HepG2 (cell line): ENCODE measurements around the gene TPST2. TPM values are rescaled to one million over a fixed set of nuclear protein-coding genes. Genes with fewer than 3 reads are reported as not detected.
A peak's percentile ranks its signal among the peaks of the same experiment; 100 is the strongest.

Experiments used
- ATAC-seq: fragments of 200-7000 bp; cut with Tn5 transposase; 3 replicates; pipeline ENCODE4 v1.9.1; 2020; ENCODE audit warnings: mild to moderate bottlenecking, moderate library complexity
- BruUV-seq: library from RNA; stranded (reverse); fragments of 400-500 nt; replicated peaks from 2 replicates; lab custom pipeline; 2021; lab: Mats Ljungman, UMichigan
- CTCF ChIA-PET: fragments of 300-600 bp; formaldehyde crosslinking; extraction: SDS; loops from one replicate; lab custom pipeline; 2021; ENCODE audit warnings: low total read pairs, inconsistent platforms, low intra/inter-chr PET ratio; lab: Yijun Ruan, JAX
- POLR2A ChIA-PET: fragments of 350-600 bp; sonication (Branson Sonifier 250); formaldehyde crosslinking; loops from one replicate; lab custom pipeline; 2020; ENCODE audit warnings: antibody characterized with exemption, inconsistent platforms; lab: Yijun Ruan, JAX
- DNase-seq: peaks from one replicate; pipeline ENCODE4 v3.0.0-alpha.2; 2015; ENCODE audit warnings: low spot score
- FAIRE-seq: peaks from 3 replicates; lab custom pipeline; 2011; peaks lifted over from hg19 to GRCh38; lab: Jason Lieb, UNC
- H2AFZ ChIP-seq: one replicate; pipeline ENCODE4 v1.6.1; 2011; ENCODE audit warnings: low read length, inconsistent platforms
- H3K27ac ChIP-seq: fragments of 300-600 bp; 3 replicates; pipeline ENCODE4 v1.8.0; 2011; ENCODE audit warnings: mixed run types, mild to moderate bottlenecking, mixed read lengths, low read length, inconsistent platforms; ENCODE audit not compliant: insufficient read depth; ENCODE audit errors: extremely low read length
- H3K27me3 ChIP-seq, 2 experiments: fragments of 200-600 bp in 1 of 2; 2 replicates in 1 of 2; 3 replicates in 1 of 2; pipeline versions ENCODE4 v1.6.0 to v1.8.0; 2011; ENCODE audit warnings: low read length in 2 of 2, mild to moderate bottlenecking in 2 of 2, moderate library complexity in 2 of 2, inconsistent platforms in 1 of 2; ENCODE audit not compliant: insufficient read depth in 2 of 2, control insufficient read depth in 1 of 2
- H3K36me3 ChIP-seq, 2 experiments: fragments of 200-600 bp in 1 of 2; replicated peaks in 1 of 2; 2 replicates in 1 of 2; 3 replicates in 1 of 2; pipeline versions ENCODE4 v1.5.1 to v1.8.0; 2011; ENCODE audit warnings: low read length in 2 of 2, inconsistent platforms in 1 of 2; ENCODE audit not compliant: insufficient read depth in 2 of 2, control insufficient read depth in 1 of 2
- H3K4me1 ChIP-seq: 2 replicates; pipeline ENCODE4 v1.5.1; 2012; ENCODE audit warnings: low read length, inconsistent platforms; ENCODE audit not compliant: insufficient read depth
- H3K4me2 ChIP-seq: 2 replicates; pipeline ENCODE4 v1.6.0; 2011; ENCODE audit warnings: low read depth, low read length, inconsistent platforms
- H3K4me3 ChIP-seq, 3 experiments: fragments of 200-600 bp in 1 of 3; sonication (generic), shearing (Covaris generic) in 1 of 3; replicated peaks in 1 of 3; 2 replicates each; pipeline ENCODE4 v1.5.1; 2011 to 2016; ENCODE audit warnings: low read length in 3 of 3, inconsistent platforms in 2 of 3, low read depth in 2 of 3, mild to moderate bottlenecking in 2 of 3, control low read depth in 1 of 3, mixed read lengths in 1 of 3; ENCODE audit not compliant: insufficient read depth in 1 of 3
- H3K79me2 ChIP-seq: one replicate; pipeline ENCODE4 v1.6.1; 2011; ENCODE audit warnings: low read length, inconsistent platforms; ENCODE audit not compliant: insufficient read depth
- H3K9ac ChIP-seq: 2 replicates; pipeline ENCODE4 v1.6.0; 2011; ENCODE audit warnings: mild to moderate bottlenecking, low read depth, low read length, inconsistent platforms; ENCODE audit not compliant: insufficient read depth
- H3K9me3 ChIP-seq: 2 replicates; pipeline ENCODE4 v1.5.1; 2012; ENCODE audit warnings: mild to moderate bottlenecking, low read length
- H4K20me1 ChIP-seq: 2 replicates; pipeline ENCODE4 v1.6.0; 2011; ENCODE audit warnings: inconsistent platforms, mild to moderate bottlenecking, low read length, moderate library complexity; ENCODE audit not compliant: insufficient read depth
- AKNA ChIP-seq: sonication (generic); formaldehyde crosslinking; IDR thresholded peaks from 2 replicates; pipeline ENCODE4 v1.4.0; 2020; ENCODE audit warnings: missing genetic modification reagents, borderline replicate concordance
- POLR2A ChIP-seq, 2 experiments: IDR thresholded peaks; 2 replicates each; pipeline ENCODE4 v1.6.1; 2011; ENCODE audit warnings: low read depth in 2 of 2, low read length in 2 of 2, mild to moderate bottlenecking in 1 of 2, moderate library complexity in 1 of 2; ENCODE audit not compliant: insufficient read depth in 1 of 2
- RBM22 ChIP-seq: fragments of 200-400 bp; formaldehyde crosslinking; optimal IDR thresholded peaks from 2 replicates; pipeline ENCODE3; 2017; ENCODE audit warnings: mild to moderate bottlenecking, low read length, moderate library complexity
- ZNF547 ChIP-seq: sonication (generic); formaldehyde crosslinking; IDR thresholded peaks from 2 replicates; pipeline ENCODE4 v1.5.1; 2020; ENCODE audit warnings: mild to moderate bottlenecking, missing genetic modification reagents
- ZNF629 ChIP-seq: sonication (generic); formaldehyde crosslinking; conservative IDR thresholded peaks from 2 replicates; pipeline ENCODE4 v1.5.0; 2020; ENCODE audit warnings: missing genetic modification reagents
- WGBS: methylation state at CpG from one replicate; pipeline ENCODE4 v1.1.6; 2017; ENCODE audit warnings: low lambda C conversion rate; 5-methylcytosine and 5-hydroxymethylcytosine counted together
- in situ Hi-C: cut with HindIII; loops from 2 replicates; pipeline ENCODE4 v1.10.0; 2017; ENCODE audit warnings: low pct_unique_long_range_greater_than_20kb; ENCODE audit not compliant: extremely low pct_ligation_motif_present
- intact Hi-C: fragments of 100-400 bp; cut with micrococcal nuclease; formaldehyde crosslinking; loops from one replicate; pipeline ENCODE4 v1.10.0; 2022; ENCODE audit not compliant: unreplicated experiment
- polyA plus RNA-seq, 8 experiments: library from polyadenylated mRNA; depleted of rRNA in 3 of 8; stranded (reverse) in 7 of 8; unstranded in 1 of 8; fragments of >200 nt; fragmentation: Illumina TruSeq in 4 of 8; extraction: Trizol in 4 of 8; gene quantifications; 2 replicates each; pipeline versions ENCODE4 v1.2.1 to v1.2.3, GENCODE V29; 2011 to 2016; ENCODE audit warnings: low read depth in 4 of 8, missing spikeins in 1 of 8, mixed read lengths in 1 of 8; ENCODE audit not compliant: insufficient read depth in 1 of 8
- total RNA-seq, 5 experiments: library from RNA; depleted of rRNA; stranded (reverse); fragments of >200 nt; fragmentation: Illumina TruSeq; extraction: Trizol; gene quantifications; 2 replicates each; pipeline ENCODE4 v1.2.3, GENCODE V29; 2016; ENCODE audit warnings: low read depth in 1 of 5

Gene TPST2
- total and polyA plus RNA-seq, 2 of the 13 experiments (the other 11 are each of a cell fraction or from before 2014, with no cell fraction given) = 15.2 to 23.8 TPM

GRCh38 chr22:26494506-26494905 lies 95.4 kb downstream of the TPST2 start (continued):
- TF ChIP-seq AKNA (no peak), ZNF629 (no peak)

- Histone ChIP-seq H3K27ac (no peak overlapping the region), H3K4me1 (peaks cover 25% of the 10 kb centered on the region), H3K4me2 (no peak overlapping the region), H3K9me3 (no peaks in the 10 kb centered on the region), H3K36me3 (peaks cover 29 to 82% of the 10 kb centered on the region in 2 experiments), H3K27me3 (no peaks in the 10 kb centered on the region), H2AFZ (no peak overlapping the region), H3K79me2 (no peaks in the 10 kb centered on the region), H4K20me1 (no peaks in the 10 kb centered on the region), H3K9ac (no peak overlapping the region), H3K4me3 (no peak overlapping the region)
- ChIA-PET POLR2A (interaction anchor here (1.1 kb wide), 1 partner anchor 9 kb away, joined by 4 read pairs; the partner anchor contains the start of genes HPS4 and SRRD), CTCF (no interaction called here)
- DNase-seq = no peak
- intact Hi-C loops (no loop called here), in situ Hi-C loops (no loop called here)
- no peak for ATAC-seq
- FAIRE-seq = no peak
- no TSS peak for BruUV-seq
- WGBS = 96% methylated on average over 9 of the region's 9 CpGs
- TF ChIP-seq POLR2A (IDR thresholded peaks at IDR 0.05; ENCODE audit: insufficient read depth in 1 of 2, low read depth in 2 of 2, low read length in 2 of 2) = 0 out of 4 replicates have a peak, but pooled peaks of 1 of the 2 experiments have one; percentile 35
- TF ChIP-seq RBM22 = peak; percentile 23
- TF ChIP-seq ZNF547 (CRISPR knock-in tag) = no peak
Observed at GRCh38 chr22:26492220-26492619, 97.7 kb downstream of the TPST2 start.
